B cell (primary cell): Measurements from ENCODE around the gene SORL1-AS1.

Source experiments
- ATAC-seq: fragments of 200-7000 bp; cut with Tn5 transposase; one replicate; pipeline ENCODE4 v1.10.0; 2021; ENCODE audit warnings: low read depth, mild to moderate bottlenecking, moderate number of reproducible peaks, moderate library complexity
- CTCF ChIA-PET: fragments of 350-600 bp; sonication (Branson Sonifier 250); formaldehyde crosslinking; loops from one replicate; lab custom pipeline; 2021; ENCODE audit warnings: antibody characterized with exemption, inconsistent platforms; lab: Charles Lee
- POLR2A ChIA-PET: fragments of 350-600 bp; sonication (Branson Sonifier 250); formaldehyde crosslinking; loops from one replicate; lab custom pipeline; 2021; ENCODE audit warnings: antibody characterized with exemption; lab: Charles Lee
- DNase-seq: peaks from one replicate; pipeline ENCODE4 v3.0.0; 2013
- H2AFZ ChIP-seq: 2 replicates; pipeline ENCODE4 v1.6.1; 2012; ENCODE audit warnings: mild to moderate bottlenecking, low read depth, low read length; ENCODE audit not compliant: insufficient read depth, poor library complexity, severe bottlenecking
- H3K27ac ChIP-seq, 2 donors: 1 replicate in 1 of 2; 2 replicates in 1 of 2; pipeline ENCODE4 v1.5.1; 2012 to 2013; ENCODE audit warnings: low read length in 2 of 2, mild to moderate bottlenecking in 2 of 2, moderate library complexity in 1 of 2
- H3K27me3 ChIP-seq, 4 experiments: fragments of 200-600 bp in 1 of 4; sonication (generic) in 1 of 4; replicated peaks in 1 of 4; 1 replicate in 2 of 4; 2 replicates in 2 of 4; pipeline versions ENCODE4 v1.6.1 to v1.7.0; 2013 to 2016; ENCODE audit warnings: low read length in 3 of 4, mild to moderate bottlenecking in 2 of 4, mixed read lengths in 1 of 4, moderate library complexity in 1 of 4; ENCODE audit not compliant: insufficient read depth in 4 of 4, control insufficient read depth in 3 of 4; ENCODE audit errors: control extremely low read depth in 1 of 4
- H3K36me3 ChIP-seq, 2 experiments: replicated peaks in 1 of 2; 1 replicate in 1 of 2; 2 replicates in 1 of 2; pipeline versions ENCODE4 v1.6.1 to v1.7.1; 2013; ENCODE audit warnings: low read length in 1 of 2; ENCODE audit not compliant: insufficient read depth in 2 of 2, control insufficient read depth in 1 of 2; ENCODE audit errors: control extremely low read depth in 1 of 2, extremely low read depth in 1 of 2
- H3K4me1 ChIP-seq, 2 donors: fragments of 200-600 bp in 1 of 2; sonication (generic) in 1 of 2; 1 replicate in 1 of 2; 2 replicates in 1 of 2; pipeline versions ENCODE4 v1.5.1 to v1.6.1; 2013 to 2017; ENCODE audit warnings: low read length in 2 of 2; ENCODE audit not compliant: control insufficient read depth in 2 of 2, insufficient read depth in 2 of 2
- H3K4me2 ChIP-seq: replicated peaks from 2 replicates; pipeline ENCODE3; 2012; ENCODE audit warnings: mild to moderate bottlenecking, low read depth, low read length; ENCODE audit not compliant: poor library complexity, severe bottlenecking
- H3K4me3 ChIP-seq, 5 experiments: fragments of 200-600 bp in 1 of 5; sonication (generic) in 1 of 5; 1 replicate in 3 of 5; 2 replicates in 2 of 5; pipeline versions ENCODE4 v1.5.1 to v1.7.0; 2011 to 2016; ENCODE audit warnings: low read length in 4 of 5, mild to moderate bottlenecking in 4 of 5, low read depth in 2 of 5, control low read depth in 1 of 5, moderate library complexity in 1 of 5; ENCODE audit not compliant: insufficient read depth in 1 of 5; ENCODE audit errors: control extremely low read depth in 1 of 5, extremely low read depth in 1 of 5
- H3K79me2 ChIP-seq: fragments of 200-600 bp; sonication (generic); one replicate; pipeline ENCODE4 v1.6.0; 2016; ENCODE audit warnings: low read length; ENCODE audit not compliant: control insufficient read depth, insufficient read depth
- H3K9ac ChIP-seq: fragments of 200-600 bp; sonication (generic); 2 replicates; pipeline ENCODE4 v1.6.1; 2017; ENCODE audit warnings: mild to moderate bottlenecking, low read length, moderate library complexity
- H3K9me3 ChIP-seq, 3 donors: one replicate each; pipeline versions ENCODE4 v1.6.1 to v1.7.1; 2013; ENCODE audit warnings: low read length in 2 of 3; ENCODE audit not compliant: control insufficient read depth in 2 of 3, insufficient read depth in 1 of 3; ENCODE audit errors: control extremely low read depth in 1 of 3
- H4K20me1 ChIP-seq: 2 replicates; pipeline ENCODE4 v1.6.0; 2012; ENCODE audit warnings: mild to moderate bottlenecking, low read length; ENCODE audit not compliant: insufficient read depth, control insufficient read depth, poor library complexity, severe bottlenecking
- H3K27ac Mint-ChIP-seq: one replicate; pipeline ENCODE4 v1.8.0; 2021; ENCODE audit warnings: mixed read lengths
- H3K27me3 Mint-ChIP-seq: one replicate; pipeline ENCODE4 v1.8.0; 2021; ENCODE audit warnings: mixed read lengths
- H3K4me1 Mint-ChIP-seq: one replicate; pipeline ENCODE4 v1.8.0; 2021; ENCODE audit warnings: mixed read lengths
- H3K4me3 Mint-ChIP-seq: one replicate; pipeline ENCODE4 v1.8.0; 2021; ENCODE audit warnings: mixed read lengths
- H3K9me3 Mint-ChIP-seq: one replicate; pipeline ENCODE4 v1.8.0; 2022; ENCODE audit warnings: mixed read lengths; ENCODE audit not compliant: insufficient read depth
- CTCF ChIP-seq: fragments of 200-600 bp; IDR thresholded peaks from one replicate; pipeline ENCODE4 v1.8.0; 2022; ENCODE audit warnings: antibody characterized with exemption, mild to moderate bottlenecking
- EZH2 ChIP-seq: IDR thresholded peaks from 2 replicates; pipeline ENCODE4 v1.6.1; 2012; ENCODE audit warnings: borderline replicate concordance, low read depth, mild to moderate bottlenecking, moderate library complexity, low read length; ENCODE audit not compliant: insufficient read depth, poor library complexity, severe bottlenecking
- WGBS: methylation state at CpG from one replicate; pipeline ENCODE4 v1.1.5; 2013; ENCODE audit warnings: missing lambda C conversion rate; ENCODE audit not compliant: insufficient coverage; 5-methylcytosine and 5-hydroxymethylcytosine counted together
- intact Hi-C: fragments of 100-400 bp; cut with micrococcal nuclease; formaldehyde crosslinking; loops from one replicate; pipeline ENCODE4 v1.10.0; 2022

SORL1-AS1 gene

GRCh38 chr11:121414141-121414913 is 38.4 kb downstream of the SORL1-AS1 start:
- CTCF ChIA-PET: interaction anchor here (0.7 to 1.9 kb wide), 5 partner anchors 9 to 78 kb away, joined by 3 to 4 read pairs (median 3); no protein-coding TSS in a partner anchor
- WGBS: 100% methylated on average over 2 of the region's 2 CpGs
- POLR2A ChIA-PET: interaction anchor here (0.6 kb wide), 1 partner anchor 15 kb away, joined by 3 read pairs; no protein-coding TSS in a partner anchor
- H3K79me2 ChIP-seq: no peaks in the 10 kb centered on the region
- DNase-seq: no peak
- ATAC-seq: no peak
- no peak overlapping the region for H3K4me2 ChIP-seq
- no peak overlapping the region for H3K27ac Mint-ChIP-seq
- no peak overlapping the region for H2AFZ ChIP-seq
- TF ChIP-seq EZH2 (no peak), CTCF (no peak)
- H3K4me1 Mint-ChIP-seq: peaks cover 24% of the 10 kb centered on the region
- H3K27ac ChIP-seq: no peak overlapping the region
- H3K27me3 ChIP-seq: no peaks in the 10 kb centered on the region
- H3K4me1 ChIP-seq: peaks cover 20 to 24% of the 10 kb centered on the region in 2 donors
- H3K36me3 ChIP-seq: no peaks in the 10 kb centered on the region
- no peak overlapping the region for H3K4me3 ChIP-seq
- peaks cover 0 to 5% (median 0%) of the 10 kb centered on the region in 3 donors for H3K9me3 ChIP-seq
- H3K27me3 Mint-ChIP-seq: no peaks in the 10 kb centered on the region
- H3K9ac ChIP-seq: no peak overlapping the region
- no peaks in the 10 kb centered on the region for H3K9me3 Mint-ChIP-seq
- no peak overlapping the region for H3K4me3 Mint-ChIP-seq
- H4K20me1 ChIP-seq: no peaks in the 10 kb centered on the region
- intact Hi-C loops: no loop called here

GRCh38 chr11:121412711-121413415 is 39.9 kb downstream of the SORL1-AS1 start:
- no peak overlapping the region for H2AFZ ChIP-seq
- ChIA-PET POLR2A (no interaction called here), CTCF (interaction anchor here (2.0 kb wide), 1 partner anchor 9 kb away, joined by 4 read pairs; no protein-coding TSS in a partner anchor)
- H3K4me3 ChIP-seq: no peak overlapping the region
- intact Hi-C loops: no loop called here
- H4K20me1 ChIP-seq: no peaks in the 10 kb centered on the region
- ATAC-seq: no peak
- no peak overlapping the region for H3K4me3 Mint-ChIP-seq
- H3K9me3 ChIP-seq: no peaks in the 10 kb centered on the region
- no peak overlapping the region for H3K4me2 ChIP-seq
- H3K27me3 ChIP-seq: no peaks in the 10 kb centered on the region
- H3K9ac ChIP-seq: no peak overlapping the region
- DNase-seq: no peak
- TF ChIP-seq EZH2 (no peak), CTCF (no peak)
- H3K27ac ChIP-seq: no peak overlapping the region
- peaks cover 13% of the 10 kb centered on the region for H3K4me1 Mint-ChIP-seq
- no CpG with 5 or more reads among the region's 4 CpGs for WGBS
- no peaks in the 10 kb centered on the region for H3K9me3 Mint-ChIP-seq
- no peaks in the 10 kb centered on the region for H3K36me3 ChIP-seq
- H3K27ac Mint-ChIP-seq: peak overlapping the region; percentile 68
- no peaks in the 10 kb centered on the region for H3K79me2 ChIP-seq
- peaks cover 10 to 11% of the 10 kb centered on the region in 2 donors for H3K4me1 ChIP-seq
- H3K27me3 Mint-ChIP-seq: no peaks in the 10 kb centered on the region
